GM23338 (cell line): ENCODE results near the gene PAK1. TPM values are rescaled to one million over a fixed set of nuclear protein-coding genes. Genes with fewer than 3 reads are reported as not detected.

ENCODE experiments used
- ATAC-seq: fragments of 200-7000 bp; cut with Tn5 transposase; 3 replicates; pipeline ENCODE4 v1.9.1; 2020
- DNase-seq: peaks from one replicate; pipeline ENCODE4 v3.0.0-alpha.2; 2015; ENCODE audit warnings: low spot score
- H2AFZ ChIP-seq: fragments of 200-600 bp; sonication (generic); 2 replicates; pipeline ENCODE4 v1.8.0; 2016; ENCODE audit warnings: antibody characterized with exemption, mild to moderate bottlenecking, moderate library complexity
- H3F3A ChIP-seq: fragments of 200-600 bp; sonication (generic); replicated peaks from 2 replicates; pipeline ENCODE4 v1.8.0; 2017; ENCODE audit warnings: antibody characterized with exemption, mixed run types, low read depth
- H3K27ac ChIP-seq: fragments of 200-600 bp; sonication (generic); 2 replicates; pipeline ENCODE4 v1.6.1; 2016; ENCODE audit warnings: low read depth
- H3K27me3 ChIP-seq: fragments of 200-600 bp; sonication (generic); 2 replicates; pipeline ENCODE4 v1.8.0; 2016; ENCODE audit warnings: mild to moderate bottlenecking, mixed run types, moderate library complexity; ENCODE audit not compliant: insufficient read depth
- H3K36me3 ChIP-seq: fragments of 200-600 bp; sonication (generic); 2 replicates; pipeline ENCODE4 v1.8.0; 2016; ENCODE audit warnings: mild to moderate bottlenecking; ENCODE audit not compliant: insufficient read depth
- H3K4me1 ChIP-seq: fragments of 200-600 bp; sonication (generic); 2 replicates; pipeline ENCODE4 v1.8.0; 2016; ENCODE audit warnings: mild to moderate bottlenecking, moderate library complexity; ENCODE audit not compliant: insufficient read depth
- H3K4me2 ChIP-seq: fragments of 200-600 bp; sonication (generic); 2 replicates; pipeline ENCODE4 v1.7.1; 2017; ENCODE audit warnings: mixed run types
- H3K4me3 ChIP-seq: fragments of 200-600 bp; sonication (generic); 2 replicates; pipeline ENCODE4 v1.6.1; 2016; ENCODE audit warnings: mixed run types
- H3K79me2 ChIP-seq: fragments of 200-600 bp; sonication (generic); replicated peaks from 2 replicates; pipeline ENCODE4 v1.8.0; 2017; ENCODE audit warnings: mild to moderate bottlenecking; ENCODE audit not compliant: insufficient read depth
- H3K9me2 ChIP-seq: fragments of 200-600 bp; sonication (generic); 2 replicates; pipeline ENCODE4 v1.8.0; 2017; ENCODE audit not compliant: insufficient read depth
- H4K20me1 ChIP-seq: fragments of 200-600 bp; sonication (generic); replicated peaks from 2 replicates; pipeline ENCODE4 v1.8.0; 2017; ENCODE audit warnings: mild to moderate bottlenecking; ENCODE audit not compliant: insufficient read depth
- H3K27ac Mint-ChIP-seq: 2 replicates; pipeline ENCODE4 v1.8.0; 2020; ENCODE audit warnings: inconsistent platforms, mild to moderate bottlenecking, moderate library complexity, mixed read lengths
- H3K27me3 Mint-ChIP-seq: 3 replicates; pipeline ENCODE4 v1.8.0; 2022; ENCODE audit warnings: low read depth, mild to moderate bottlenecking, moderate library complexity, mixed read lengths, inconsistent platforms; ENCODE audit not compliant: insufficient read depth, poor library complexity
- H3K36me3 Mint-ChIP-seq: 3 replicates; pipeline ENCODE4 v1.8.0; 2021; ENCODE audit warnings: low read depth, mild to moderate bottlenecking, inconsistent platforms, moderate library complexity, mixed read lengths
- H3K4me1 Mint-ChIP-seq: 3 replicates; pipeline ENCODE4 v1.8.0; 2020; ENCODE audit warnings: mild to moderate bottlenecking, inconsistent platforms, mixed read lengths
- H3K4me3 Mint-ChIP-seq: 3 replicates; pipeline ENCODE4 v1.8.0; 2021; ENCODE audit warnings: moderate library complexity, mild to moderate bottlenecking, inconsistent platforms, mixed read lengths
- H3K9me3 Mint-ChIP-seq: 3 replicates; pipeline ENCODE4 v1.8.0; 2020; ENCODE audit warnings: moderate library complexity, mild to moderate bottlenecking, inconsistent platforms, mixed read lengths
- CREB1 ChIP-seq: fragments of 250-450 bp; sonication (Bioruptor Pico); IDR thresholded peaks from 2 replicates; pipeline ENCODE4 v1.5.0; 2020; ENCODE audit warnings: low read depth, mild to moderate bottlenecking, moderate library complexity
- CTCF ChIP-seq, 2 experiments: fragments of 200-600 bp in 1 of 2; sonication (generic) in 1 of 2; conservative IDR thresholded peaks; 2 replicates each; pipeline versions ENCODE4 v1.5.1 to v1.6.1; 2016 to 2017; ENCODE audit warnings: antibody characterized with exemption in 2 of 2, low read depth in 2 of 2, mild to moderate bottlenecking in 2 of 2, moderate library complexity in 1 of 2
- ETS1 ChIP-seq: IDR thresholded peaks from 2 replicates; pipeline ENCODE4 v1.6.1; 2016; ENCODE audit warnings: antibody characterized with exemption
- EZH2 ChIP-seq: fragments of 200-600 bp; sonication (generic); IDR thresholded peaks from one replicate; pipeline ENCODE4 v1.8.0; 2017; ENCODE audit warnings: antibody characterized with exemption, mild to moderate bottlenecking, low read depth; ENCODE audit not compliant: unreplicated experiment
- EZH2phosphoT487 ChIP-seq: fragments of 200-600 bp; sonication (generic); IDR thresholded peaks from one replicate; pipeline ENCODE4 v1.8.1; 2018; ENCODE audit warnings: antibody characterized with exemption; ENCODE audit not compliant: unreplicated experiment
- JUNB ChIP-seq: IDR thresholded peaks from one replicate; pipeline ENCODE4 v1.6.1; 2016; ENCODE audit warnings: antibody characterized with exemption; ENCODE audit not compliant: unreplicated experiment
- NANOG ChIP-seq: IDR thresholded peaks from 2 replicates; pipeline ENCODE4 v1.6.1; 2016; ENCODE audit warnings: antibody characterized with exemption, borderline replicate concordance
- POLR2AphosphoS5 ChIP-seq: IDR thresholded peaks from 2 replicates; pipeline ENCODE4 v1.6.1; 2016; ENCODE audit warnings: antibody characterized with exemption, low read depth
- REST ChIP-seq: IDR thresholded peaks from one replicate; pipeline ENCODE4 v1.6.1; 2018; ENCODE audit warnings: antibody characterized with exemption; ENCODE audit not compliant: unreplicated experiment
- STAT1 ChIP-seq: IDR thresholded peaks from one replicate; pipeline ENCODE4 v1.6.1; 2016; ENCODE audit warnings: antibody characterized with exemption; ENCODE audit not compliant: unreplicated experiment
- ZNF114 ChIP-seq: fragments of 250-450 bp; sonication (Bioruptor Pico); IDR thresholded peaks from 2 replicates; pipeline ENCODE4 v1.5.0; 2020; ENCODE audit warnings: mild to moderate bottlenecking, moderate library complexity
- ZNF331 ChIP-seq: fragments of 250-450 bp; sonication (Bioruptor Pico); IDR thresholded peaks from 2 replicates; pipeline ENCODE4 v1.5.0; 2020; ENCODE audit warnings: low read depth, mild to moderate bottlenecking, moderate library complexity
- ZNF462 ChIP-seq: fragments of 250-450 bp; sonication (Bioruptor Pico); IDR thresholded peaks from 2 replicates; pipeline ENCODE4 v1.5.0; 2020; ENCODE audit warnings: mild to moderate bottlenecking, moderate library complexity
- polyA plus RNA-seq: library from polyadenylated mRNA; unstranded; fragments of >200 nt; fragmentation: Nextera tagmentation; extraction: Ambion mirVana; gene quantifications from 2 replicates; pipeline ENCODE4 v1.2.1, GENCODE V29; 2016
- total RNA-seq: library from RNA; depleted of rRNA; stranded (reverse); fragments of >200 nt; shearing (Covaris generic); gene quantifications from 2 replicates; pipeline ENCODE4 v1.2.3, GENCODE V29; 2014

The PAK1 gene
- total and polyA plus RNA-seq, 2 experiments from 2014 or later: 102 to 175 TPM

GRCh38 chr11:77487790-77488189, 13.9 kb upstream of the PAK1 start:
- TF ChIP-seq ZNF331: no peak
- no peak for TF ChIP-seq POLR2AphosphoS5
- no peak for TF ChIP-seq ZNF114 (CRISPR knock-in tag)
- TF ChIP-seq NANOG: no peak
- TF ChIP-seq ZNF462 (CRISPR knock-in tag): no peak
- no peak for TF ChIP-seq ETS1
- no peak for TF ChIP-seq JUNB
- TF ChIP-seq CREB1: no peak
- no peak for TF ChIP-seq STAT1
- no peak for TF ChIP-seq EZH2phosphoT487
- no peak for TF ChIP-seq CTCF (conservative IDR thresholded peaks at IDR 0.05; ENCODE audit: low read depth in 2 of 2)
- no peak for TF ChIP-seq REST
- TF ChIP-seq EZH2: no peak
- DNase-seq: no peak

More at GRCh38 chr11:77487790-77488189, 13.9 kb upstream of the PAK1 start:
- no peak for ATAC-seq
- Histone ChIP-seq H2AFZ (no peak overlapping the region), H3K9me2 (peaks cover 5% of the 10 kb centered on the region; the same call in 1 of the 2 replicates), H4K20me1 (no peaks in the 10 kb centered on the region), H3F3A (no peaks in the 10 kb centered on the region), H3K4me3 (no peak overlapping the region), H3K4me2 (no peak overlapping the region), H3K79me2 (no peaks in the 10 kb centered on the region), H3K27me3 (no peaks in the 10 kb centered on the region), H3K36me3 (no peaks in the 10 kb centered on the region), H3K27ac (no peak overlapping the region), H3K4me1 (no peaks in the 10 kb centered on the region)
- Mint-ChIP-seq H3K27me3 (no peaks in the 10 kb centered on the region), H3K9me3 (peaks cover 10% of the 10 kb centered on the region), H3K36me3 (peaks cover 6% of the 10 kb centered on the region; the same call in 1 of the 3 replicates), H3K4me1 (peaks cover 5% of the 10 kb centered on the region), H3K27ac (no peak overlapping the region), H3K4me3 (no peak overlapping the region)
